G401.6 (cell line): ENCODE data around the gene CFAP97D2.

Source experiments
- FAIRE-seq: peaks from 2 replicates; lab custom pipeline; 2012; peaks lifted over from hg19 to GRCh38; lab: Jason Lieb, UNC

Gene CFAP97D2

GRCh38 chr13:114200399-114200911 lies 21.4 kb downstream of the CFAP97D2 start:
- FAIRE-seq: no peak

GRCh38 chr13:114202581-114202980 lies 23.5 kb downstream of the CFAP97D2 start:
- no peak for FAIRE-seq

GRCh38 chr13:114203536-114203935 lies 24.5 kb downstream of the CFAP97D2 start:
- FAIRE-seq: no peak

DNA sequence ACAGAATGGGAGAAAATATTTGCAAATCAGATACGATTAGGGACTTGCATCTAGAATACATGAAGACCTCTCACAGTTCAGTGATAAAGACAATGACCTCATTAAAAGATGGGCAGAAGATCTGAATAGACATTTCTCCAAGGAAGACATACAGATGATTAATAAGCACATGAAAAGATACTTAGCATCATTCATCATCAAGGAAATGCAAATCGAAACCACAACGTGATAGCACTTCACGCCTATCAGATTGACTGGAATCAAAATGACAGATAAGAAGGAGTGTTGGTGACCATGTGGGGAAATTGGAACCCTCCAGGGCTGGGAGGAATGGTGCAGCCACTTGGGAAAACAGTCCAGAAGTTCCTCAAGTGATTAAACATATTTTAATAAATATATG lies 25.8 kb downstream of the CFAP97D2 start:
- no peak for FAIRE-seq

DNA sequence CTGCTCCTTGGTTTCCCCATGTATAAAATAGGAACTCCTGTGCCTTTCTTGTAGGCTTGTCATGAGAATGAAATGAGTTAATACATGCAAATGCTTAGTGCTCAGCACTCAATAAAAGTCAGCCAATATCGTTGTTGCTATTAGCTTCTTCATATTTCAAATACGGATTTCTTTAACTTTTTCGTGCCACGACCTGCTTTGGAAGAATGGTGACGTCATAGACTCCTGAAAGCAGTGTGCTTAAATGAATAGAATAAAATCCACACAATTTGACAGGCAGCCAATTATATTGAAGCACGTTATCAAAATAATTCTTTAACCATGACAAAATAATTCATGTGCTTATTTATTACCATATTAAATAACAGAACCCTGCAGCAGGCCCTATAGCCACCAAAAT lies 29.1 kb downstream of the CFAP97D2 start:
- FAIRE-seq: no peak

DNA sequence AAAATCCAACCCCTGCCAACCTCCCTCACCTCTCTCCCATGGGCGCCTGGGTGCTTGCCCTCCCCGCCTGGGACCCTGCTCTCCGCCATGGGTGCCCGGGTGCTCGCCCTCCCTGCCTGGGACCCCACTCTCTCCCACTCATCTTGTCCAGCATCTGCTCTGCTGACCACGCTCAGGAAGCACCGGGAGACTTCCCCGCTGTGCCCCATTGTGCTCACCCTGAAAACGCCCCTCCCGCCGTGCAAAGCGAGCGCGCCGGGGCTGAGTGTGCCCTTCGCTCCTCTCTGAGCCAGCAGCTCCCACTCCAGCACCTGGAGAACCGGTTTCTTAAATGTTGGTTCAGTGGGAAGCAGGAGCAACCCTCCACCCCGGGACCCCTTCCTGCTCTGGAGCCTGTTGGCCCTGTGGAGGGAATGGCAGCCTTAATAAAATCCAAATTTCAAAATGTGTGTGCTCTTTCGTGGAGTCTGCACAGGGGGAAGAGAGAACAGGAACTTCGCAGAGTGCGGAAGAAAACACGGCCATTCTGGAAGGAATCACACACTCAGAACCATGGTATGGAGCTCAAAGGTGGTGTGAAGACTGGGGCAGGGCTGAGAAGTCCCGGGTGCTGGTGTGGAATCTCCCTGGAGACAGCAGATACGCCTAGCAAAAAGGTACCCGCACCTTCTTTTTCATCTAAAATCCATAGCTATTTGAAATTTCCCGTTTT lies 32.5 kb downstream of the CFAP97D2 start:
- FAIRE-seq: no peak

- FAIRE-seq: no peak
Measured at GRCh38 chr13:114212158-114212495, 33.1 kb downstream of the CFAP97D2 start.

- FAIRE-seq: no peak
Measured at GRCh38 chr13:114213980-114214379, 34.9 kb downstream of the CFAP97D2 start.

DNA sequence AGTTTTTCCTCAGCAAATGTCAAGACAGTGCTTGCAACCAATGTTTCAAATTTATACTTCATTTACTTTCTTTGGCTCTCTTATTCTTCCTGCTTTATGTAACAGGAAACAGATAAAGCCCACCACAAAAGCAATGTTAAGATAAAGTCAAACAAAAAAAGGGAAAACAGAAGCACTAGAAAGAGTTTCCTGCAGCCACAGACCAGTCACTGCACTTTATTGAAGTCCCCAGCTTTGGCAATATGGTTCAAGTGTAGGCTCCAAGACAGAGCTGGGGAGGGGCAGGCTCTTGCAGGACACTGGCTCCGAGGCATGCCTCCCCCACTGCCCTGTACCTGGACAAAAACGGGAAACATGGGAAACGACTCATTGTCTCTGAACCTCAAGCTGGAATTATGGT lies 40.3 kb downstream of the CFAP97D2 start:
- no peak for FAIRE-seq

- FAIRE-seq: no peak
Measured at GRCh38 chr13:114222461-114222968, 43.5 kb downstream of the CFAP97D2 start.

- FAIRE-seq: no peak
Measured at GRCh38 chr13:114224201-114224600, 45.1 kb downstream of the CFAP97D2 start.

DNA sequence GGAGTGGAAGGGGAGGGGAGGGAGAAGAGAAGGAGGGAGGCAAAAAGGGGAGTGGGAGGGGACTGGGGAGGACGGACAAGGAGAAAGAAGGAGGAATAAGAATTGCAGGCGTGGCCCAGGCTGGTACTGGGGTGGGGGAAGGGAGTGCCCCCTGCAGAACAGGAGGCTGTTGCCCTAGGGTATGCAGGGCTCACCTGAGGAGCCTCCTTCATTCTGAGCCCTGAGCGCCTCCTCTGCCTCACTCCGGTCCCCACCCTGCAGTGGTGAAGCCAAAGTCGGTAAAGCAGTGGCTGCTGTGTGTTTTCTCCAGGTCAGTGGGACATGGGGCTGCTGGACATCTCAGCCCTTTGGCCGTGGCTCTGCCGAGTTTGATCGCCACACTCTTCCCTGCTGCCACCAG lies 46.6 kb downstream of the CFAP97D2 start:
- FAIRE-seq: no peak

- no peak for FAIRE-seq
Measured at GRCh38 chr13:114226088-114226487, 47.0 kb downstream of the CFAP97D2 start.

- FAIRE-seq: peak; percentile 54
Measured at GRCh38 chr13:114226699-114227323, 47.8 kb downstream of the CFAP97D2 start.

DNA sequence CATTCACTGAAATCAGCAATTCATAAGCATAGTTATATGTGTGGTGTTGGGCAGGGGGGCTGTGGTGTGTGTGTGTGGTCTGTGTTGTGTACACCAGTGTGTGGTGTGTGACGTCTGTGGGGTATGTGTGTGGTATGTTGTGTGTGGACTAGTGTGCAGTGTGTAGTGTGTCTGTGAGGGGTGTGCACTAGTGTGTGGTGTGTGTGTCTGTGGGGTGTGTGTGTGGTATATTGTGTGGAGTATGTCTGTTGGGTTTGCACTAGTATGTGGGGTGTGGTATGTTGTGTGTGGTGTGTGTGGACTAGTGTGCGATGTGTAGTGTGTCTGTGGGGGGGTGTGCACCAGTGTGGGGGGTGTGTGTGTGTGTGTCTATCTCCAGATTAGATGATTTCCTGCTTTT lies 48.5 kb downstream of the CFAP97D2 start:
- no peak for FAIRE-seq

DNA sequence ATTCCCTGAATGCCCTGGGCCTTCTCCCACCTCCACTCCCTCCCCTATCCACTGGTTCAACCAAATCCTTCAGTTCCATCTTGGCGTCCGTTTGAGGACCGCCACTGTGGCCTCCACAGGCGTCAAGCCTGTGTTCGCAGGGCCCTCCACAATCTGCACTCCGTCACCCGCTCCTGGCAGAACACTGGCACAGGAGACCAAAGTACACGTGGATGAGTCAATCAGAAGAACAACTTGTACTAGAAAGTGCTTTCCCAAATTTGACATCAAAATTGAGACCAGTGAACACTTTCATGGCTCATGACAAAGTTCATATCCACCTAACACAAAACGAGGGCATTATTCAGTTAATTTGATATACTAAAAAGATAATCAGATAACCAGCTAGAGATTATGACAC lies 49.1 kb downstream of the CFAP97D2 start:
- no peak for FAIRE-seq

- FAIRE-seq: no peak
Measured at GRCh38 chr13:114229506-114229905, 50.4 kb downstream of the CFAP97D2 start.

DNA sequence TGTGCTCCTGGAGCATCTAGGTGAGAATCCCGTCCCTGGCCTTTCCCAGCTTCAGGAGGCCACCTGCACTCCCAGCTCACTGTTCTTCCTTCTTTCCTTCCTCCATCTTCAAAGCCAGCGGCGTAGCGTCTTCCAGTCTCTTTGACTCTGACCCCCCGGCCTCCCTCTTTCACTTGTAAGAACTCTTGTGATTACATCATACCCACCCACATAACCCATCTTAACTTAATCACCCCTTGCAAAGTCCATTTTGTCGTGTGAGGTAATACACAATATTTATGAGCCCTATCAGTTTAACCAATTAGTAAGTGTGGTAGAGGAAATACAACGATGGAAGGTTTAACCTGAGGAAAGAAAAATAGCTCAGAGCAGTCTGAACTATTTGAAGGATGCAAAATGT lies 51.1 kb downstream of the CFAP97D2 start:
- no peak for FAIRE-seq

GRCh38 chr13:114230575-114230974 lies 51.5 kb downstream of the CFAP97D2 start:
- no peak for FAIRE-seq

DNA sequence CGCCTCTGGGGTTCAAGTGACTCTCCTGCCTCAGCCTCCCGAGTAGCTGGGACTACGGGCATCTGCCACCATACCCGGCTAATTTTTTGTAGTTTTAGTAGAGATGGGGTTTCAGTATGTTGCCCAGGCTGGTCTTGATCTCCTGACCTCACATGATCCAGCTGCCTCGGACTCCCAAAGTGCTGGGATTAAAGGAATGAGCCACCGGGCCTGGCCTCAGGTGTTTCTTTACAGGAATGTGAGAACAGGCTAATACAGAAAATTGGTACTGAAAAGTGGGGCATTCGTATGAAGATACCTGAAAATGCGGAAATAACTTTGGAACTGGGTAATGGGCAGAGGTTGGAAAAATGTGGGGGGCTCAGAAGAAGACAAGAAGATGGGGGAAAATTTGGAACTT lies 52.8 kb downstream of the CFAP97D2 start:
- no peak for FAIRE-seq

- no peak for FAIRE-seq
Measured at GRCh38 chr13:114234266-114234644, 55.2 kb downstream of the CFAP97D2 start.

DNA sequence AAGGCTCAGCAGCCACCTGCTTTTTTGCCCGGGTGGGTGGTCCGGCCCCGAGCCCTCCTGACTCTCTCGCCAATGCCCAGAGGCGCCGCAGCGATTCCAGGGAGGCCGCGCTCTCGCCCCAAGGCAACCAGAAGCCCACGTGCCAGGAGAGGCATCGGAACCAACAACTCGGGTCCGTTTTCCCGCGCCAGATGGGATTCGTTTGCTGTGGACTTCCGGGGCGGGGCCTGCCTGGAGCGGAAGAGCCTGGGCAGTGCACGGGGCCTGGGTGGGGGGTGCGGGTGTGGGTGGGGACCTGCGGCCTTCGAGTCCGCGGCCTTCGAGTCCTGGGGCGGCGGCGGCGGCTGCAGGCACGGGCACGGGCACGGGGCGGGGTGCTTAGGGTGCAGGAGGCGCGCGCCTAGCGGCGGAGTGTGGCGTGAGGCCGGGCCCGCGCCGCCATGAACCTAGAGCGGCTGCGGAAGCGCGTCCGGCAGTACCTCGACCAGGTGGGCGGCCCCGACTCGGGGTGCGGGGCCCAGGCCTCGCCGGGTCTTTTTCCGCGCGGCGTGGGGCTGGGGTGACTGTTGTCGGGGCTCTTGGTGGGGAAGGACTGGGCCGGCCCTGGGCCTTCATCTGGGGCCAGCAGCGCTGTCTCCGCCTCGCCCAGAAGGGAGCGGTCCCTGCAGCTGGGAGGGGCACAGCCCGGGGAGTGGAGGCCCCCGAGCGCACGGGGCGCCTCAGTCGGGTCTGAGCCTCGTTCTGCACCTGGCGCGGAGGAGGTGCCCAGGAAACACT lies 55.8 kb downstream of the CFAP97D2 start, which contains the start of gene CDC16:
Gene CDC16 (plus strand): TSS at position 253 of the 777 bp plus-strand sequence. CDS start 188 bp downstream, at position 441.
- FAIRE-seq: no peak

- no peak for FAIRE-seq
Measured at GRCh38 chr13:114235697-114236096, 56.6 kb downstream of the CFAP97D2 start.
